Muscle layer of duodenum (tissue), 2 donors: ENCODE measurements around the gene ZNF729.
"Not testable (repeated sequence)": the region's sequence is repeated elsewhere in the genome, so short reads cannot be mapped to it uniquely, and the experiment has no call there.

ENCODE experiments used
- H3K27ac ChIP-seq: one replicate; pipeline ENCODE4 v1.7.0; 2013; ENCODE audit warnings: mild to moderate bottlenecking, low read length
- H3K27me3 ChIP-seq: one replicate; pipeline ENCODE4 v1.7.0; 2013; ENCODE audit warnings: low read depth, mild to moderate bottlenecking, control low read depth, low read length
- H3K36me3 ChIP-seq, 2 donors: one replicate each; pipeline ENCODE4 v1.7.0; 2013; ENCODE audit warnings: low read length in 2 of 2, control low read depth in 1 of 2, mild to moderate bottlenecking in 1 of 2; ENCODE audit not compliant: insufficient read depth in 2 of 2, control insufficient read depth in 1 of 2
- H3K4me1 ChIP-seq, 2 donors: one replicate each; pipeline ENCODE4 v1.7.0; 2013; ENCODE audit warnings: low read length in 2 of 2, mild to moderate bottlenecking in 2 of 2, control low read depth in 1 of 2, moderate library complexity in 1 of 2; ENCODE audit not compliant: insufficient read depth in 2 of 2, control insufficient read depth in 1 of 2
- H3K4me3 ChIP-seq, 2 donors: one replicate each; pipeline ENCODE4 v1.7.0; 2013; ENCODE audit warnings: low read length in 2 of 2, low read depth in 1 of 2, mild to moderate bottlenecking in 1 of 2
- H3K9me3 ChIP-seq, 2 donors: one replicate each; pipeline ENCODE4 v1.7.0; 2013; ENCODE audit warnings: low read length in 2 of 2, control low read depth in 1 of 2, mild to moderate bottlenecking in 1 of 2; ENCODE audit not compliant: control insufficient read depth in 1 of 2
- donor health status: healthy.

The ZNF729 gene

DNA sequence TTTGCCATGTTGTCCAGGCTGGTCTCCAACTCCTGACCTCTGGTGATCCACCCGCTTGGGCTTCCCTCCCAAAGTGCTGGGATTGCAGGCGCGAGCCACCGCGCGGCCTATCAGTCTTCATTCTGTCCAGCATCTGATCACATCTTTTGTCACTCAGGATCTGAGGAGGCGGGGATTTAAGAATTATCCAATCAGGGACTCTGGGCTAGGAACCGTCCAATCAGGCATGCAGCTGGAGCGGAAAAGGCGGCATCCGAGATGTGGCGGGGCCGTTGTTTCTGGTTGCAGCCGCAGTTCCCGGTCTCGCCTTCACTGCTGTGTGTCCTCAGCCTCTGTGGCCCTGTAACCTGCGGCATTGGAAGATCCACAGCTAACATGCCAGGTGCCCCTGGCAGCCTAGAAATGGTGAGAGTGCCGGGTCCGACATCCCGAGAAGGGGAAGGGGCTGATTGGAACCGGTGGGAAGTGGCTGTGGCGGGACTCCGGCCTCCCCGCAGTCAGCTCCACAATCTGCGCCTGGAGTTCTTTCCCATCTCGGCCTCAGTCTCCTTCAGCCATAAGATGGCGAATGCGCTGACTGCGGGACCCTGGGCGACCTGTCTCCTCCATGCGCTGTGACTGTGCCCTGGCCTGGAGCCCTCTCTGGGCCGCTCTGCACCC is at the start of gene ZNF729:
Gene ZNF729, plus strand, starts transcription at position 291 of the 660 bp plus-strand sequence. Its CDS starts 85 bp downstream, at position 376.
- peaks cover 0 to 4% of the 10 kb centered on the region in 2 donors for H3K9me3 ChIP-seq
- no peak within 1 kb of the TSS for H3K27ac ChIP-seq
- H3K4me1 ChIP-seq, result peaks cover 0 to 3% of the 10 kb centered on the region in 2 donors
- H3K4me3 ChIP-seq, result peak within 1 kb of the TSS in 1 of 2 donors; percentile 60
- H3K27me3 ChIP-seq, result no peaks in the 10 kb centered on the region
- no peaks in the 10 kb centered on the region for H3K36me3 ChIP-seq

DNA sequence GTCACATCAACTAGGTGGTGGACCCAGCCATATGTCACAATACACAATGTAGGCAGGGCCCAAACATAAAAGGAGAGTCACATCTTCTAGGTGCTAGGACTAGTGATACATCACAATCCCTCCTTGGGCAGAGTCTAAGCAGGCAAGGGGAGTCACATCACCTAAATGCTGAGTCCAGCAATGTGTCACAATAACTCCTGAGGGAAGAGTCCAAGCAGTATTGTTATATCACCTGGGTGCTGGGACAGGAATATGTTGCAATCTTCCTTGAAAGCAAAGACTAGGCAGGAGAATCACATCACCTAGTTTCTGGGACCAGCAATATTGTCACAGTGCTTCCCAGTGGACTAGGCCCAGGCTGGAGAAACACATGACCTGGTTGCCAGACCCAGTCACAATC is 29.4 kb upstream of the ZNF729 start:
- H3K4me1 ChIP-seq, result no peaks in the 10 kb centered on the region
- H3K27ac ChIP-seq, result no peak overlapping the region
- no peak overlapping the region for H3K4me3 ChIP-seq
- H3K36me3 ChIP-seq, result no peaks in the 10 kb centered on the region
- no peaks in the 10 kb centered on the region for H3K27me3 ChIP-seq
- peaks cover 0 to 3% of the 10 kb centered on the region in 2 donors for H3K9me3 ChIP-seq

- peaks cover 0 to 3% of the 10 kb centered on the region in 2 donors for H3K9me3 ChIP-seq
- no peaks in the 10 kb centered on the region for H3K4me1 ChIP-seq
- no peaks in the 10 kb centered on the region for H3K36me3 ChIP-seq
- H3K27ac ChIP-seq, result no peak overlapping the region
- no peak overlapping the region for H3K4me3 ChIP-seq
- no peaks in the 10 kb centered on the region for H3K27me3 ChIP-seq
Measured at GRCh38 chr19:22257381-22257780, 28.9 kb upstream of the ZNF729 start.

DNA sequence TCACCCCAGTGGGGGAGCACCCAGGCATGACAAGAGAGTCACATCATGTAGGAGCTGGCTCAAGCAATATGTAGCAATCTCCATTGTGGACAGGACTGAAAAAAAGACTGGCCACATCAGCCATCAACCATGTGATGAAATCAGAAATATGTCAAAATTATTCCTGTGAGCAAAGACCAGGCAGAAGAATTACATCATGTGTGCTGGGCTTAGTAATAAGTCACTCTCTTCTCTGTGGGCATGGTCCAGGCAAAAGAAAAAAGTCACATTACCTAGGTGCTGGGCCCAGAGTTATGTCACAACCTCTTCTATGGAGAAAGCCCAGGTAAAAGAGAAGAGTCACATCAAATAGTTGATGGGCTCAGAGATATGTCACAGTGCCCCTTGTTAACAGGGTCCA is 28.3 kb upstream of the ZNF729 start:
- no peaks in the 10 kb centered on the region for H3K27me3 ChIP-seq

DNA sequence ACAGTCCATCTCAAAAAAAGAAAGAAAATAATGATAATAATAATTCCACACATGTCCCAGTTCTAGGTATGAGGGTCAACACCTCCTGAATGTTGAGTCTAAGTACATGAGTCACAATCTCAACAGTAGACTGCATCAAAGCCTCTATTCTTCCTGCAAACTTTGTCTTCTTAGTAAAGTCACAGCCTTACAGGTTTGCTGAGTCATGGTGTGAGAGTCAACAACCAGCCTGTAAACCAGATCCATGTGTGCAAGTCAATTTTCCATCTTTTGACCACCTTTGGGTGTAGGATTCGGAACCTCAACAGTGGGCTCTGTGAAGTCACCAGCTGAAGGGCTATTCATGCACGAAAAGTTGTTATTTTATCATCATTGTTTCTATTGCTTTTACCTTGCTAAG is 25.7 kb upstream of the ZNF729 start:
- no peaks in the 10 kb centered on the region for H3K27me3 ChIP-seq
- H3K27ac ChIP-seq, result no peak overlapping the region
- H3K9me3 ChIP-seq, result peaks cover 0 to 4% of the 10 kb centered on the region in 2 donors
- H3K36me3 ChIP-seq, result no peaks in the 10 kb centered on the region
- no peak overlapping the region for H3K4me3 ChIP-seq
- H3K4me1 ChIP-seq, result no peaks in the 10 kb centered on the region

More for the DNA sequence above, 28.3 kb upstream of the ZNF729 start:
- Histone ChIP-seq H3K4me3 (no peak overlapping the region), H3K27ac (no peak overlapping the region), H3K36me3 (no peaks in the 10 kb centered on the region), H3K9me3 (peaks cover 0 to 6% of the 10 kb centered on the region in 2 donors), H3K4me1 (no peaks in the 10 kb centered on the region)

DNA sequence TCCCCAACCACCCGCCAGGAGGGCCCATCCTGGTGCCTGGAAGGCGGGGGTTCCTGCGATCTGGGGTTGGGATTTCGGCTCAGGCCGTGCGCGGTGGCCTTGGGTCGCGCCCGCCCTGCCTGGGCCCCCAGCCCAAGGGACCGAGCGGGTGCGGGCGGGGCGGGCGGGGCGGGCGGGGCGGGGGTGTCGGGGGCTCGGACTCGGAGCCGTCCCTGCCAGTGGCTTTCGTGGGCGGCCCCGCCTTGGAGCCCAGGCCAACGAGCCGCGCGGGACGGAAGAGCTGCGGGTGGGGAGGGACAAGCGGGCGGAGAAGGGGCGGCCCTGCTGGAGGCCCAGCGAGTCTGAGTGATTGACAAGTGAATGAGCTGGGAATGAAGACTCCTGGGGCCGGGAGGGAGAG is 24.6 kb upstream of the ZNF729 start:
- Histone ChIP-seq H3K9me3 (peaks cover 0 to 7% of the 10 kb centered on the region in 2 donors), H3K4me3 (no peak overlapping the region), H3K36me3 (no peaks in the 10 kb centered on the region), H3K4me1 (no peaks in the 10 kb centered on the region), H3K27ac (no peak overlapping the region), H3K27me3 (no peaks in the 10 kb centered on the region)

DNA sequence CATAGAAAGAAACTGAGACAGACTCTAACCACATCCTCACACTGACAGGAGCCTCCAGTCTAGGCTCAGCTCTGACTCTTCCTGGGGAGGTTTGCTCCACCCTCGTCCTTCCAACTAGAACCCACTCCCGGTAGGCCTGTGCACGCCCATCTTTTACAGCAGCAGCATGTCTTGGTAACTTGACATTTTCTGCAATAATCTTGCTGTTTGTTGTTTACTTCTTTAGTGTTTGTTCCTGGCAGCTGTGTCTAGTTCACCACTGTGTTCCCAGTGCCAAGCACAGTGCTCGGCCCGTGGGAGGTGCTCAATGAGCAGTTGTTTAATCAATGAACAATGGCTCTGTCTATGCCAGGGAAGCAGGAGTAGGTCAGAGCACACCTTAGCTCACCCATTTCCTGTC is 23.1 kb upstream of the ZNF729 start:
- no peaks in the 10 kb centered on the region for H3K36me3 ChIP-seq
- no peak overlapping the region for H3K4me3 ChIP-seq
- no peaks in the 10 kb centered on the region for H3K27me3 ChIP-seq
- no peaks in the 10 kb centered on the region for H3K4me1 ChIP-seq
- no peak overlapping the region for H3K27ac ChIP-seq
- peaks cover 0 to 9% of the 10 kb centered on the region in 2 donors for H3K9me3 ChIP-seq

DNA sequence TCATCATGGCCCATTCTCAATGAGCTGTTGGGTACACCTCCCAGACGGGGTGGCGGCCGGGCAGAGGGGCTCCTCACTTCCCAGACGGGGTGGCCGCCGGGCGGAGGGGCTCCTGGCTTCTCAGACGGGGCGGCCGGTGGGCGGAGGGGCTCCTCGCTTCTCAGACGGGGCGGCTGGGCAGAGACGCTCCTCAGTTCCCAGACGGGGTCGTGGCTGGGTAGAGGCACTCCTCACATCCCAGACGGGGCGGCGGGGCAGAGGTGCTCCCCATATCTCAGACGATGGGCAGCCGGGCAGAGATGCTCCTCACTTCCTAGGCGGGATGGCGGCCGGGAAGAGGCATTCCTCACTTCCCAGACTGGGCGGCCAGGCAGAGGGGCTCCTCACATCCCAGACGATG is 35.3 kb downstream of the ZNF729 start:
- not testable (repeated sequence) for H3K27ac ChIP-seq, H3K27me3 ChIP-seq, H3K4me3 ChIP-seq, H3K36me3 ChIP-seq, H3K4me1 ChIP-seq
- H3K9me3 ChIP-seq, result peaks cover 4 to 19% of the 10 kb centered on the region in 2 donors

GRCh38 chr19:22326219-22326618 is 40.0 kb downstream of the ZNF729 start:
- Histone ChIP-seq H3K9me3 (peaks cover 13 to 15% of the 10 kb centered on the region in 2 donors), H3K4me1 (no peaks in the 10 kb centered on the region), H3K27ac (no peak overlapping the region), H3K36me3 (no peaks in the 10 kb centered on the region), H3K27me3 (no peaks in the 10 kb centered on the region), H3K4me3 (no peak overlapping the region)

- Histone ChIP-seq H3K4me3 (no peak overlapping the region), H3K4me1 (no peaks in the 10 kb centered on the region), H3K27me3 (no peaks in the 10 kb centered on the region), H3K9me3 (peaks cover 12 to 13% of the 10 kb centered on the region in 2 donors), H3K36me3 (no peaks in the 10 kb centered on the region), H3K27ac (no peak overlapping the region)
Measured at GRCh38 chr19:22327321-22327720, 41.1 kb downstream of the ZNF729 start.

DNA sequence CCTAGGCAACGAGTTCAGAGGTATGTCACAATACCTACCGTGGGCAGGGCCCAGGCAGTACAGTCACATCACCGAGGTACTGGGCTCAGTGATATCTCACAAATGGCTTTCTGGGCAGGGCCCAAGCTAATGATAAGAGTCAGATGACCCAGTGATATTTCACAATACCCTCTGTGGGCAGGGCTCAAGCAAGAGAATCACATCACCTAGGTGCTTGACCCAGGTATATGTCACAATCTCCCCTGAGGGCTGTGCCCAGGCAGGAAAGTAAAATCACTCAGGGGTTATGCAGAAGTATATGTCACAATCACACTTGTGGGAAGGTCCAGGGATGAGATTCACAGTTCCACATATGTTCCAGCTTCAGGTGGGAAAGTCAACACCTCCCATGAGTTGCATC is 45.3 kb downstream of the ZNF729 start:
- no peaks in the 10 kb centered on the region for H3K4me1 ChIP-seq
- H3K4me3 ChIP-seq, result no peak overlapping the region
- no peak overlapping the region for H3K27ac ChIP-seq
- no peaks in the 10 kb centered on the region for H3K36me3 ChIP-seq
- H3K27me3 ChIP-seq, result no peaks in the 10 kb centered on the region
- peaks cover 0 to 10% of the 10 kb centered on the region in 2 donors for H3K9me3 ChIP-seq

DNA sequence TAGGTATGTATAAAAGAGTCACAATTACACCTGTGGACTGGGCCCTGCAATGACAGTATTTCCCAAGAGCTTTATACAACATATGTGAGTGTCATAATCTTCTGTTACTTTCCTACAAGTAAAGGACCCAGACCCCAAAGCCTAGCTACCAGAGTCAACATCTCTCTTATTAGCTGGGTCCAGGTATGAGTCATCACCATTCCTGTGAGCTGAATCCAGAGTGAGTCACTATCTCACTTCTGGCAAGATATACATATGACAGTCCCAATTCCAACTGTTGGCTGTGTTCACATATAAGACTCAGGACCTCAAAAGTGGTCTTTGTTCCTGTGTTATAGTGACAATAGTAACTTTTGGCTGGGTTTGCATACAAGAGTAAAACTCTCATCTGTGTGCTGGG is 46.7 kb downstream of the ZNF729 start:
- Histone ChIP-seq H3K27ac (no peak overlapping the region), H3K9me3 (peaks cover 0 to 3% of the 10 kb centered on the region in 2 donors), H3K4me1 (no peaks in the 10 kb centered on the region), H3K27me3 (no peaks in the 10 kb centered on the region), H3K4me3 (no peak overlapping the region), H3K36me3 (no peaks in the 10 kb centered on the region)
